ENCODE measurements around the gene ARHGEF19.

ARHGEF19 gene

GRCh38 chr1:16187748-16188401 lies 24.6 kb downstream of the ARHGEF19 start (continued):
- no peak for TF ChIP-seq ZNF174 (tag by site-specific recombination; IDR thresholded peaks at IDR 0.05)
- TF ChIP-seq ELK4 (IDR thresholded peaks at IDR 0.05; ENCODE audit: borderline replicate concordance, low read depth, low read length) = no peak
- TF ChIP-seq SP7 (tag by site-specific recombination; IDR thresholded peaks at IDR 0.05) = peak; percentile 58
- no peak for TF ChIP-seq ZNF350 (tag by site-specific recombination; IDR thresholded peaks at IDR 0.05)
- TF ChIP-seq SALL2 (tag by site-specific recombination; IDR thresholded peaks at IDR 0.05; ENCODE audit: borderline replicate concordance) = no peak
- no peak for TF ChIP-seq ZNF645 (tag by site-specific recombination; IDR thresholded peaks at IDR 0.05)
- TF ChIP-seq ZNF629 (tag by site-specific recombination; IDR thresholded peaks at IDR 0.05) = peak; percentile 70
- no peak for TF ChIP-seq ZNF184 (tag by site-specific recombination; IDR thresholded peaks at IDR 0.05)
- peak; percentile 40; the same call in 1 of the 2 replicates for TF ChIP-seq ZFHX2 (tag by site-specific recombination; conservative IDR thresholded peaks at IDR 0.05)
- no peak for TF ChIP-seq ZNF560 (tag by site-specific recombination; IDR thresholded peaks at IDR 0.05; ENCODE audit: borderline replicate concordance)
- 0 out of 2 replicates have a peak, but pooled peaks have one; percentile 26 for TF ChIP-seq ZXDB (tag by site-specific recombination; IDR thresholded peaks at IDR 0.05)
- TF ChIP-seq ZBTB21 (tag by site-specific recombination; IDR thresholded peaks at IDR 0.05) = peak; percentile 75
- TF ChIP-seq ZNF112 (tag by site-specific recombination; IDR thresholded peaks at IDR 0.05) = no peak
- peak; percentile 51; the same call in 1 of the 2 replicates for TF ChIP-seq ZFP69B (tag by site-specific recombination; IDR thresholded peaks at IDR 0.05)
- TF ChIP-seq ZNF148 (tag by site-specific recombination; IDR thresholded peaks at IDR 0.05; ENCODE audit: borderline replicate concordance) = no peak
- TF ChIP-seq ZSCAN16 (tag by site-specific recombination; IDR thresholded peaks at IDR 0.05) = no peak
- no peak for TF ChIP-seq ZNF660 (tag by site-specific recombination; IDR thresholded peaks at IDR 0.05)
- peak; percentile 43; the same call in 1 of the 2 replicates for TF ChIP-seq ZNF501 (tag by site-specific recombination; IDR thresholded peaks at IDR 0.05)
- TF ChIP-seq ZNF155 (tag by site-specific recombination; IDR thresholded peaks at IDR 0.05) = no peak
- TF ChIP-seq HOXC10 (CRISPR knock-in tag; IDR thresholded peaks at IDR 0.05) = no peak
- no peak for TF ChIP-seq ZNF670 (tag by site-specific recombination; IDR thresholded peaks at IDR 0.05; ENCODE audit: low read depth)
- TF ChIP-seq GLIS1 (tag by site-specific recombination; IDR thresholded peaks at IDR 0.05) = peak; percentile 21; the same call in 1 of the 2 replicates
- TF ChIP-seq ZNF2 (tag by site-specific recombination; IDR thresholded peaks at IDR 0.05) = peak; percentile 74
- TF ChIP-seq ZBTB10 (tag by site-specific recombination; IDR thresholded peaks at IDR 0.05) = peak; percentile 47; the same call in 1 of the 2 replicates
- peak; percentile 98 for TF ChIP-seq ZNF513 (tag by site-specific recombination; IDR thresholded peaks at IDR 0.05)
- TF ChIP-seq ZNF777 (tag by site-specific recombination; IDR thresholded peaks at IDR 0.05; ENCODE audit: borderline replicate concordance) = no peak
- TF ChIP-seq ZNF654 (tag by site-specific recombination; IDR thresholded peaks at IDR 0.05; ENCODE audit: low read depth) = peak; percentile 83
- TF ChIP-seq CTCF (tag by site-specific recombination; IDR thresholded peaks at IDR 0.05) = peak; percentile 94
- peak; percentile 51 for TF ChIP-seq ZEB2 (tag by site-specific recombination; IDR thresholded peaks at IDR 0.05)
- TF ChIP-seq ZNF391 (tag by site-specific recombination; IDR thresholded peaks at IDR 0.05; ENCODE audit: borderline replicate concordance, low read depth) = 0 out of 2 replicates have a peak, but pooled peaks have one; percentile 58

All from HEK293 (cell line).